NCI-H82 (cell line): ENCODE results near the gene FAF1.
A peak's percentile ranks its signal among the peaks of the same experiment; 100 is the strongest.
"Not testable (repeated sequence)": the region's sequence is repeated elsewhere in the genome, so short reads cannot be mapped to it uniquely, and the experiment has no call there.

Experiments used
- DNase-seq: peaks from one replicate; lab custom pipeline; 2025; lab: John Stamatoyannopoulos, UW

FAF1 gene

DNA sequence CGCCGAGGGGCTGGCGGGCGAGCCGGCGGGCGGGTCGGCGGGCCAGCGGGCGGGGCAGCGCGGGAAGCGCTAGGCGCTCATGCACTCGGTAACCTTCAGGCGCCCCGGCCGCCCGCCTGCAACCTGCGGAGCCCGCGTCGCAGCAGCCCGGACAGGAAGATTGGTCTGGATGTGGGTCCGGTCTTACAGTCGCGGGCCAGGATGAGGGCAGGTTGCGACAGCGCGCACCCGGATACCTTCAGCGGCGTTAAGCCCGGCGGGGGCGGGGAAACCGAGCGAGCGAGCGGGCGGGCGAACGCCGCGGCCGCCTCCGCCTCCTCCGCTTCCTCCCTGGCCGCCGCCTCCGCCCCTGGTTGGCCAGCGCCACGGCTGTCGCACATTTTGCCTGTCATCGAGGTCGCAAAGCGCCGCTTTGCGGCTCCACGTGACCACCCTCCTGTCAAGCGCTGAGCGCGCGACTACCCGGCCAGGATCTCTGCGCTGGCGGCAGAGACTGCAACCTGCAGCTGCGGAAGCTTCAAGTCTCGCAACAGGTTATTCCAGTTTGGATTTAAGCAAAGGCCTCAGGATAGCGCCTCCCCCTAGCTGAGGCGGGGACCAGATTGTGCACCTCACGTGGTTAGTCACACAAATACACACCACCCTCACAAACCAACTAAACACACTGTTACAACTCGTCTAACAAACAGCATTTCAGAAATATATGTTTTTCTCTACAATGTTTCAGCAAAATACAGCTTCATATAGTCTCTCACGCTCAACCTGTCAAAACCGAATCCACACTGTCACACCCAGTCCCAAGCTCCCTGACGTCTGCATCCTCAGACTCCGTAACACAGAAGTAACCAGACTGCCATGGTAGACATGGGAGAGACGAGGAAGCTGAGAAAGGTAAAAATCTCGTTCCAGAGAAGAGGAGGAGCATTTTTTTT lies at the start of gene FAF1:
TSS of gene FAF1 (minus strand) at position 355 of the 932 bp plus-strand sequence. CDS start 456 bp downstream, outside the sequence.
- DNase-seq, result peak; percentile 98

DNA sequence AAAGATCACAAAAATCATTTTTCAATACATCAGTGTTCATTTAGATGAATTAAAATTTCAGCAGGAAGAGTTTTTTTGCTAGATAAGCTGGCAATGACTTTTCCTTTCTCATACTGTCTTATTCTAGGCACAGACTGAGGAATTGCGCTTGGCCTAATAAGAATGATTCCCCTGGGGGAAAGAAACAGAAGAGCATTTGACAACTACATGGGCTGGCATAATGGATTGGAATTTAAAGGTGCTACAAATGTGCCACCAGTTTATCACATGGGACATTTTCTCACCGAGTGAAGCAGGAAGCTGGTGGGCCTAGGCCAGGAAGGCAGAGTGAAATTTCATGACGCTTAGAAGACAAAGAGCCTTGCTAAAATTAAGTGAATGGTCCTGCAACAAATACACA lies 49.3 kb upstream of the FAF1 start:
- DNase-seq, result no peak

DNA sequence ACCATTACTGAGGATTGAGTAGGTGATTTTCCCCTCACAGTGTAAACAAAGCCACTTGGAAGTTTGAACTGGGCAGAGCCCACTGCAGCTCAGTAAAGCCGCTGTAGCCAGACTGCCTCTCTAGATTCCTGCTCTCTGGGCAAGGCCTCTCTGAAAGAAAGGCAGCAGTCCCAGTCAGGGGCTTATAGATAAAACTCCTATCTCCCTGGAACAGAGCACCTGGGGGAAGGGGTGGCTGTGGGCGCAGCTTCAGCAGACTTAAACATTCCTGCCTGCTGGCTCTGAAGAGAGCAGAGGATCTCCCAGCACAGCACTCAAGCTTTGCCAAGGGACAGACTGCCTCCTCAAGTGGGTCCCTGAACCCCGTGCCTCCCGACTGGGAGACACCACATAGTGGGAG lies 45.5 kb upstream of the FAF1 start:
- DNase-seq, result not testable (repeated sequence)

GRCh38 chr1:51002516-51002915 lies 42.4 kb upstream of the FAF1 start:
- DNase-seq, result no peak

- no peak for DNase-seq
Observed at GRCh38 chr1:51000651-51001050, 40.6 kb upstream of the FAF1 start.

GRCh38 chr1:51000160-51000559 lies 40.1 kb upstream of the FAF1 start:
- no peak for DNase-seq

- not testable (repeated sequence) for DNase-seq
Observed at GRCh38 chr1:50999375-50999774, 39.3 kb upstream of the FAF1 start.

DNA sequence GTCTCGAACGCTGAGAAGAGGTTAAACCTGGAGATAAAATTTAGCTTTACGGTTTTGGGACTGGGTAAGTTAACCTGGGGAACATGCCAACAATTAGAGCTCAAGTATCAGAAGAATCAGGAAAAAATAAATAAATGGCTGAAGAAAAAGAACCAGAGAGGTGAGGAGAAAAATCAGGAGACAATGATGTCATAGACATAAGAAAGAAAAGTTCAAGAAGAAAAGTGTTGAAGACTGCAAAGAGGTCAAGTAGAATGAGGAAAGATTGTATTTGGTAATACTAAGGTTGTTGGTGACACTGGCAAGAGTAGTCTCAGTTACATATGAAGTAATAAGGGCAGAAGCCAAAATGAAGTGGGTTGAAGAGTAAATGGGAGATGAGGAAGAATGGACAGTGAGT lies 36.0 kb upstream of the FAF1 start:
- DNase-seq, result no peak

GRCh38 chr1:50995651-50996050 lies 35.6 kb upstream of the FAF1 start:
- no peak for DNase-seq

- no peak for DNase-seq
Observed at GRCh38 chr1:50994997-50995396, 34.9 kb upstream of the FAF1 start.

DNA sequence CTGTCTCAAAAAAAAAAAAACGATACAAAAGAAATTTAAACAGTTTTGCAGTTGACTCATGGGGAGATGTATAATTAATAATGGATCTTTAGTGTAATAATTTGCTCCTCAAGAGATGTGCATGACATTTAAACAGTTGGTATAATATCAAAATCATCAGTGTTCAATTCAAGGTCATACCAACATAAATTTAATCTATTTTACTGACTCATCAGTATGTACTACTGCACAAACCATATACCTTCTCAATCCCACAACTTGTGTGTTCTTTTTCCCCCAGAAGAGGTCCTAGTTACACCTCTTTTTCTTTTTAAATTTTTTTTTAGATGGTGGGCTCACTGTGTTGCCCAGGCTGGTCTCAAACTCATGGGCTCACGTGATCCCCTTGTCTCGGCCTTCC lies 33.6 kb upstream of the FAF1 start:
- DNase-seq, result no peak

- no peak for DNase-seq
Observed at GRCh38 chr1:50992532-50993318, 32.7 kb upstream of the FAF1 start.

DNA sequence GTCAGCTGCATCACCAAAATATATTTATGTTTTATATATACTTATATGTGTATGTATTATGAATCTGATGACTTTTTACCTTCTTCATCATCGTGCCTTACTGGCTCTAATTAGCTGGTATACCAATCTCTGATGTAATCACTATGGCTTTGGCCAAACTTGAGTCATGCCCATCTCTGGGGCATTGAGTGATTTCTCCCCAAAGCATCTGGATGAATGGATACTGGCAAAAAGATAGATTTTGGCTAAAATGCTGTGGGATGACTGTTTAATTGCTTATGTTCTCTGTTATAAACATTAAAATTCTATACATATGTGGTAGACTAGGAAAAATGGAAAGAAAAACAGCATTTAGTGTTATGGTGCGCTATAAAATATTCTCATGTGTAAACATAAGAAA lies 29.6 kb upstream of the FAF1 start:
- DNase-seq, result no peak

GRCh38 chr1:50986653-50987052 lies 26.6 kb upstream of the FAF1 start:
- DNase-seq, result no peak

- DNase-seq, result no peak
Observed at GRCh38 chr1:50985094-50985493, 25.0 kb upstream of the FAF1 start.

GRCh38 chr1:50983219-50983802 lies 23.2 kb upstream of the FAF1 start:
- DNase-seq, result peak; percentile 35

- no peak for DNase-seq
Observed at GRCh38 chr1:50982611-50983010, 22.5 kb upstream of the FAF1 start.

DNA sequence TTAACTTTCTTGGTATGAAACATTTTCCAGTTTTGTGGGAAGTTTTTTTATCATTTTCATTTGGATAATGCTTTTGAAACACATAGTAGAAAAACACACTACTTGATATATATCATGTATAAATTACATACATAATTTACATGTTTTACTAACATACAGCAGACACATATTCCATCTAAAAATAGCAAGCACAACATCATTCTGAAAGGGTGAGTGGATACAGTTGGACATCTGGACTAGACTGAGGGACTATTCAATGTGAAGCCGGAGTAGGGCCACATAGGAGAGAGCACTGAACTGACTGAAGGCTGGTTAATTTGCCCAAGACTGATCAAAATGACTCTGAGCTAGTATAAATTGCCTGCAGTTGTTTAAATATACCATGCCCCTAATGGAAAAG lies 21.7 kb upstream of the FAF1 start:
- DNase-seq, result peak; percentile 31

GRCh38 chr1:50980505-50980904 lies 20.4 kb upstream of the FAF1 start:
- no peak for DNase-seq

DNA sequence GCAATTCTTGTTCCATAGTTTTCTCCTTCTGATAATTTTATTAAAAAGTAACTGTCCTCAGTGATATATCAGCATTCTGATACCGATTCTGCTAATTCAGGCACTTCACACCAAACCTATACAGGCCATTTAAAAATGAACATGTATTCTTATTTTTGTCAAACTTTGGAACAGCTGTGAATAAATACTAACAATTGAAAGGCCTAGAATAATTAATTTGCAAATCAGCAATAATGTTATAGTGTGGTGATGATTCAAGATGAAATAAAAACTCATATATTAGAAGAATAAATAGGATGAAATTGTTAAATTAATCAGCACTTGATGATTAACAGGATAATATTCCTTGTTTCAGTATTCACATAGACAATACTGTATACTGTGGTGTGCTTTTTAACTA lies 19.9 kb upstream of the FAF1 start:
- DNase-seq, result no peak

DNA sequence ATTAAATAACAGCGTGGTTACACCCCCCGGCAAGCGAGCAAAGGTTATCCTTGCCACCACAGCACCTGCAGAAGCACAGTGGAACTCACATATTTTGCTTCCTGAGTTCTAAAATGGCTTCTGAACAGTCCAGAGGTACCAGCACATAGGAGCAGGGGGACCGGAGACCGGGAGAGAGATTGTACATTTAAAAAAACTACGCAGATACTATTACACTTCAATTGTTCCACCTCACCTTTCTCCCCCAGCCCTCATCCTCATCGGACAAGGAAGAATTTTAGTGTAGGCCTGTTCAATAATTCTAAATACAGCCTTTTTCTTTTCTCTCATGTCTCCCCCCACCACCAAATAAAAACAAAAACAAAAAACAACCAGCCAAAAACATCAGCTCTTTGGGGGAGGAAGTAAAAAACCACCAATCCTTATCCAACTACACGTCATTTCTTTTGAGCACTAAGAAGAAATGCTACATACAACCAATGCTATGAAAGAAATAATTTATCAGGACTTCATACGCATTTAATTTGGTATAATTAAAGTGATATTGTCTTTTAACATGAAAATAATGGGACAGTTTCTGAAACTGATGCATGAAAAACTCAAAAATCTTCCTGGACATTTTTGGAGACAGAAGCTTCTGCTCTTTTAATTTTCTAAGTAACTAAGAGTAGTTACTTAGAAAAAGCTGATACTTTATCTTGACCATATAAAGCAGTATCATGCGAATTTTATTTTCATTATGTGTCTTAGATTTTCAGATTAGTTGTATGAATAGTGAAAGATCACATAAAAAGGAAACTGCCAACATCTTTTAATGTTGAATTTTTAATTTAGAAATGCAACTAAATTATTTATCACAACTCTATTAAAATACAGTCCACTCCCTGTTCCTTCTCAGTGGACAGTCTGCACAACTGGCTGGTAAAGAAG lies 19.1 kb upstream of the FAF1 start:
- peak; percentile 53 for DNase-seq
